GM12878 (cell line): Measurements from ENCODE around the gene ABCA9. TPM values are rescaled to one million over a fixed set of nuclear protein-coding genes. Genes with fewer than 3 reads are reported as not detected.

Experiments used
- ATAC-seq: fragments of 200-7000 bp; cut with Tn5 transposase; 3 replicates; pipeline ENCODE4 v1.9.1; 2020; ENCODE audit warnings: mild to moderate bottlenecking, moderate library complexity
- BruUV-seq: library from RNA; stranded (reverse); fragments of 400-500 nt; replicated peaks from 2 replicates; lab custom pipeline; 2021; lab: Mats Ljungman, UMichigan
- CTCF ChIA-PET: fragments of 300-600 bp; sonication (Branson Sonifier 250); formaldehyde crosslinking; extraction: SDS; loops from one replicate; lab custom pipeline; 2021; ENCODE audit warnings: inconsistent platforms; lab: Yijun Ruan, JAX
- POLR2A ChIA-PET: fragments of 350-600 bp; formaldehyde crosslinking; extraction: SDS; loops from one replicate; lab custom pipeline; 2021; ENCODE audit warnings: inconsistent platforms; lab: Charles Lee
- RAD21 ChIA-PET: fragments of 300-600 bp; sonication (Branson Sonifier 250); formaldehyde crosslinking; loops from one replicate; lab custom pipeline; 2023; ENCODE audit warnings: antibody characterized with exemption; ENCODE audit not compliant: unreplicated experiment; lab: Charles Lee
- SMC1A ChIA-PET: fragments of 300-600 bp; sonication (Branson Sonifier 250); formaldehyde crosslinking; loops from one replicate; lab custom pipeline; 2023; ENCODE audit not compliant: unreplicated experiment, uncharacterized antibody; lab: Charles Lee
- DNase-seq: peaks from one replicate; pipeline ENCODE4 v3.0.0-alpha.2; 2011; ENCODE audit warnings: low read depth, low spot score
- FAIRE-seq: peaks from 3 replicates; lab custom pipeline; 2011; peaks lifted over from hg19 to GRCh38; lab: Jason Lieb, UNC
- H2AFZ ChIP-seq: 2 replicates; pipeline ENCODE4 v1.6.0; 2011; ENCODE audit warnings: low read depth, low read length, control low read depth; ENCODE audit not compliant: control insufficient read depth
- H3K27ac ChIP-seq: 2 replicates; pipeline ENCODE4 v1.5.1; 2011; ENCODE audit warnings: control low read depth; ENCODE audit not compliant: control insufficient read depth, insufficient read depth
- H3K27me3 ChIP-seq, 2 experiments: replicated peaks in 1 of 2; 2 replicates each; pipeline versions ENCODE4 v1.6.0 to v1.6.1; 2011; ENCODE audit warnings: low read length in 1 of 2; ENCODE audit not compliant: control insufficient read depth in 2 of 2, insufficient read depth in 2 of 2
- H3K36me3 ChIP-seq, 2 experiments: 2 replicates each; pipeline ENCODE4 v1.5.1; 2011; ENCODE audit warnings: low read length in 1 of 2; ENCODE audit not compliant: control insufficient read depth in 2 of 2, insufficient read depth in 2 of 2
- H3K4me1 ChIP-seq: 2 replicates; pipeline ENCODE4 v1.6.1; 2011; ENCODE audit warnings: mild to moderate bottlenecking, low read length, moderate library complexity, mixed read lengths; ENCODE audit not compliant: control insufficient read depth, insufficient read depth
- H3K4me2 ChIP-seq: 2 replicates; pipeline ENCODE4 v1.6.0; 2011; ENCODE audit warnings: control low read depth; ENCODE audit not compliant: control insufficient read depth, insufficient read depth
- H3K4me3 ChIP-seq: fragments of 200-600 bp; sonication (generic); 2 replicates; pipeline ENCODE4 v1.5.1; 2016
- H3K79me2 ChIP-seq: 2 replicates; pipeline ENCODE4 v1.6.0; 2011; ENCODE audit warnings: low read length; ENCODE audit not compliant: control insufficient read depth, insufficient read depth
- H3K9ac ChIP-seq: 2 replicates; pipeline ENCODE4 v1.8.0; 2011; ENCODE audit warnings: low read length, control low read depth, mixed read lengths; ENCODE audit not compliant: control insufficient read depth, insufficient read depth
- H3K9me3 ChIP-seq: replicated peaks from 3 replicates; pipeline ENCODE4 v1.5.1; 2011; ENCODE audit warnings: mild to moderate bottlenecking, low read length; ENCODE audit not compliant: control insufficient read depth, insufficient read depth
- H4K20me1 ChIP-seq: 2 replicates; pipeline ENCODE4 v1.6.0; 2011; ENCODE audit not compliant: control insufficient read depth, insufficient read depth
- BMI1 ChIP-seq: fragments of 450-650 bp; IDR thresholded peaks from 2 replicates; pipeline ENCODE4 v1.6.1; 2016; ENCODE audit warnings: mild to moderate bottlenecking, moderate library complexity, borderline replicate concordance
- CBFB ChIP-seq: IDR thresholded peaks from 2 replicates; pipeline ENCODE4 v1.6.1; 2016; ENCODE audit warnings: antibody characterized with exemption, low read depth
- CBX3 ChIP-seq: fragments of 200-600 bp; sonication (generic); IDR thresholded peaks from 2 replicates; pipeline ENCODE4 v1.6.1; 2016; ENCODE audit warnings: low read depth, borderline replicate concordance
- CHD1 ChIP-seq: IDR thresholded peaks from 2 replicates; pipeline ENCODE4 v1.6.1; 2012; ENCODE audit warnings: low read depth, low read length, improper control_type of control experiment
- CREB1 ChIP-seq: IDR thresholded peaks from 2 replicates; pipeline ENCODE4 v1.6.1; 2012; ENCODE audit warnings: low read depth, mild to moderate bottlenecking, inconsistent platforms
- JUNB ChIP-seq: IDR thresholded peaks from 2 replicates; pipeline ENCODE4 v1.6.1; 2016; ENCODE audit warnings: antibody characterized with exemption, mild to moderate bottlenecking
- RAD21 ChIP-seq: IDR thresholded peaks from 2 replicates; pipeline ENCODE4 v1.6.1; 2011; ENCODE audit warnings: mild to moderate bottlenecking, low read depth, low read length, moderate library complexity; ENCODE audit not compliant: insufficient read depth
- RELA ChIP-seq: fragments of 450-650 bp; IDR thresholded peaks from 2 replicates; pipeline ENCODE4 v1.8.0; 2014; ENCODE audit warnings: borderline replicate concordance; ENCODE audit not compliant: partially characterized antibody
- RUNX3 ChIP-seq: IDR thresholded peaks from 2 replicates; pipeline ENCODE4 v1.6.1; 2012; ENCODE audit warnings: low read length, inconsistent platforms
- SRF ChIP-seq, 2 experiments: IDR thresholded peaks; 2 replicates each; pipeline ENCODE4 v1.6.1; 2011; ENCODE audit warnings: low read depth in 2 of 2, low read length in 2 of 2, mild to moderate bottlenecking in 1 of 2, moderate library complexity in 1 of 2
- SUZ12 ChIP-seq: fragments of 200-600 bp; sonication (generic); IDR thresholded peaks from one replicate; pipeline ENCODE4 v1.6.1; 2018; ENCODE audit warnings: antibody characterized with exemption, mild to moderate bottlenecking; ENCODE audit not compliant: unreplicated experiment
- ZNF217 ChIP-seq: fragments of 450-650 bp; IDR thresholded peaks from 2 replicates; pipeline ENCODE4 v1.6.1; 2017; ENCODE audit warnings: antibody characterized with exemption, mild to moderate bottlenecking
- WGBS: methylation state at CpG from one replicate; pipeline ENCODE4 v1.1.6; 2016; ENCODE audit warnings: low lambda C conversion rate; ENCODE audit not compliant: insufficient replicate concordance, insufficient coverage; ENCODE audit errors: missing lambda C conversion rate; 5-methylcytosine and 5-hydroxymethylcytosine counted together
- in situ Hi-C: fragments of 300-500 bp; cut with MboI; formaldehyde crosslinking; loops from 9 replicates; pipeline ENCODE4 v1.14.3; 2018; ENCODE audit warnings: mixed read lengths
- intact Hi-C: fragments of 100-400 bp; cut with micrococcal nuclease; formaldehyde crosslinking; loops from one replicate; pipeline ENCODE4 v1.14.2; 2022; ENCODE audit not compliant: unreplicated experiment
- polyA plus RNA-seq, 11 experiments: library from polyadenylated mRNA; depleted of rRNA in 4 of 11; unstranded in 6 of 11; stranded (reverse) in 5 of 11; fragments of >200 nt; fragmentation: Nextera tagmentation in 4 of 11; fragmentation: Illumina TruSeq in 1 of 11; extraction: Ambion mirVana in 4 of 11; extraction: Trizol in 1 of 11; gene quantifications; 1 replicate in 1 of 11; 2 replicates in 10 of 11; pipeline versions ENCODE4 v1.2.1 to v1.2.3, GENCODE V29; 2011 to 2016; ENCODE audit warnings: inconsistent platforms in 2 of 11, missing spikeins in 2 of 11, low read depth in 1 of 11
- total RNA-seq, 4 experiments: library from RNA; depleted of rRNA in 3 of 4; stranded (reverse); fragments of >200 nt in 3 of 4; fragmentation: Illumina TruSeq in 1 of 4; extraction: Trizol in 1 of 4; gene quantifications; 2 replicates each; pipeline versions ENCODE4 v1.2.1 to v1.2.3, GENCODE V29; 2013 to 2021
- TF ChIP-seq, protein P1 (sequence below): IDR thresholded peaks from 2 replicates; pipeline ENCODE4 v1.6.1; 2012; ENCODE audit warnings: low read depth, low read length, improper control_type of control experiment

Gene ABCA9
- total and polyA plus RNA-seq, 10 of the 15 experiments (the other 5 are each of a cell fraction or from before 2014, with no cell fraction given) = under 0.01 to 2.9 (median 0.31) TPM

DNA sequence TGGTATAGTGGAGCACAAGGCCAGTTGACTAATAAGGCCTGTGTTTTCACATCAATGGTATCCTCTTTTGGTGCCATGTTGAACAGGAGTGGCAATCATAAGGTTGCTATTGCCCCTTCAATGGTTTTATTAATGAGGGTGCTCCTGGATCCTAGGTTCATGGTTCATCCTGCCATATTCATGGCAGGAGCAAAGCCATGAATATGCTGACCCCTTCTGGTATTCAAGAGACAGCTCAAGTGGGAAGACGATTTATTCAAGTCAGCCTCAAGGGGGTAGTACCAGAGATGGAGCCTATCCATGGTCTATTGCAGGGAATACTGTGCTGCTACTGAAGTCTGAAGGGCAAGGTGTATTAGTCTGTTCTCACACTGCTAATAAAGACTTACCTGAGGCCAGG, 2.6 kb downstream of the ABCA9 start:
- H3K4me2 ChIP-seq = no peak overlapping the region
- RAD21 ChIA-PET = no interaction called here
- no TSS peak for BruUV-seq
- H3K27me3 ChIP-seq = no peaks in the 10 kb centered on the region
- H3K4me3 ChIP-seq = no peak overlapping the region
- no peak overlapping the region for H2AFZ ChIP-seq
- in situ Hi-C loops (no loop called here), intact Hi-C loops (no loop called here)
- H3K27ac ChIP-seq = no peak overlapping the region
- no peaks in the 10 kb centered on the region for H3K4me1 ChIP-seq
- no peak for TF ChIP-seq JUNB
- 0 out of 2 replicates have a peak, but pooled peaks have one; percentile 5 for TF ChIP-seq RAD21
- FAIRE-seq (no peak), DNase-seq (no peak), ATAC-seq (no peak)
- CTCF ChIA-PET = interaction anchor here (1.9 kb wide), 1 partner anchor 8 kb away, joined by 5 read pairs; no protein-coding TSS in a partner anchor
- H3K9me3 ChIP-seq = peaks cover 3% of the 10 kb centered on the region; the same call in 1 of the 3 replicates
- 100% methylated on average over 1 of the region's 1 CpG for WGBS
- SMC1A ChIA-PET = no interaction called here
- H3K79me2 ChIP-seq = no peaks in the 10 kb centered on the region
- POLR2A ChIA-PET = interaction anchor here (0.7 kb wide), 1 partner anchor 876 kb away, joined by 3 read pairs; no protein-coding TSS in a partner anchor
- H3K9ac ChIP-seq = no peak overlapping the region
- H4K20me1 ChIP-seq = no peaks in the 10 kb centered on the region
- no peaks in the 10 kb centered on the region for H3K36me3 ChIP-seq

- no peak overlapping the region for H2AFZ ChIP-seq
- H4K20me1 ChIP-seq = no peaks in the 10 kb centered on the region
- POLR2A ChIA-PET = no interaction called here
- no peaks in the 10 kb centered on the region for H3K79me2 ChIP-seq
- no TSS peak for BruUV-seq
- peaks cover 3% of the 10 kb centered on the region; the same call in 1 of the 3 replicates for H3K9me3 ChIP-seq
- H3K4me3 ChIP-seq = no peak overlapping the region
- SMC1A ChIA-PET = no interaction called here
- H3K27me3 ChIP-seq = no peaks in the 10 kb centered on the region
- in situ Hi-C loops (no loop called here), intact Hi-C loops (no loop called here)
- RAD21 ChIA-PET = no interaction called here
- CTCF ChIA-PET = no interaction called here
- FAIRE-seq (no peak), DNase-seq (no peak), ATAC-seq (0 out of 3 replicates have a peak, but pooled peaks have one; percentile 24)
- 100% methylated on average over 1 of the region's 1 CpG for WGBS
- H3K9ac ChIP-seq = no peak overlapping the region
- H3K4me1 ChIP-seq = no peaks in the 10 kb centered on the region
- H3K27ac ChIP-seq = no peak overlapping the region
- H3K4me2 ChIP-seq = no peak overlapping the region
- TF ChIP-seq BMI1 = no peak
- no peak for TF ChIP-seq RUNX3
- no peak for TF ChIP-seq SRF (IDR thresholded peaks at IDR 0.05; ENCODE audit: low read depth in 2 of 2, low read length in 2 of 2)
- TF ChIP-seq CHD1 = no peak
- no peak for TF ChIP-seq RELA
- TF ChIP-seq CREB1 = no peak
- TF ChIP-seq, protein P1, sequence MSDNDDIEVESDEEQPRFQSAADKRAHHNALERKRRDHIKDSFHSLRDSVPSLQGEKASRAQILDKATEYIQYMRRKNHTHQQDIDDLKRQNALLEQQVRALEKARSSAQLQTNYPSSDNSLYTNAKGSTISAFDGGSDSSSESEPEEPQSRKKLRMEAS = no peak
- no peak for TF ChIP-seq CBFB
- TF ChIP-seq CBX3 = no peak
- no peak for TF ChIP-seq ZNF217
- TF ChIP-seq SUZ12 = no peak
- H3K36me3 ChIP-seq = no peaks in the 10 kb centered on the region
Observed at GRCh38 chr17:69057280-69057679, 3.4 kb downstream of the ABCA9 start.
